Cardiac muscle cell (in vitro differentiated cells and primary cell): ENCODE data around the gene PRSS33. TPM values are rescaled to one million over a fixed set of nuclear protein-coding genes. Genes with fewer than 3 reads are reported as not detected.

Source experiments
- DNase-seq, 2 donors: peaks; one replicate each; pipeline versions ENCODE4 v3.0.0 to v3.0.0-alpha.2; 2010 to 2017; ENCODE audit warnings: low read depth in 1 of 2, low spot score in 1 of 2
- H3K27ac ChIP-seq: fragments of 200-600 bp; sonication (generic); 2 replicates; pipeline ENCODE4 v1.5.1; 2016
- H3K27me3 ChIP-seq: fragments of 200-600 bp; sonication (generic); 2 replicates; pipeline ENCODE4 v1.6.0; 2016; ENCODE audit warnings: control low read depth
- H3K36me3 ChIP-seq: fragments of 200-600 bp; sonication (generic); 2 replicates; pipeline ENCODE4 v1.5.1; 2016; ENCODE audit warnings: control low read depth
- H3K4me1 ChIP-seq: fragments of 200-600 bp; sonication (generic); 2 replicates; pipeline ENCODE4 v1.8.1; 2017; ENCODE audit warnings: low read depth, mild to moderate bottlenecking, mixed run types
- H3K4me3 ChIP-seq: fragments of 200-600 bp; sonication (generic); 2 replicates; pipeline ENCODE4 v1.5.1; 2016; ENCODE audit warnings: mild to moderate bottlenecking
- H3K9me3 ChIP-seq: fragments of 200-600 bp; sonication (generic); 2 replicates; pipeline ENCODE4 v1.5.1; 2017; ENCODE audit warnings: low read depth, mild to moderate bottlenecking, control low read depth
- CTCF ChIP-seq: IDR thresholded peaks from 2 replicates; pipeline ENCODE4 v1.5.1; 2012; ENCODE audit warnings: low read depth, mild to moderate bottlenecking, low read length
- polyA plus RNA-seq: library from polyadenylated mRNA; unstranded; fragments of >200 nt; fragmentation: Nextera tagmentation; extraction: Ambion mirVana; gene quantifications from 2 replicates; pipeline ENCODE4 v1.2.1, GENCODE V29; 2016
- total RNA-seq: library from RNA; depleted of rRNA; stranded (reverse); fragments of >200 nt; gene quantifications from 2 replicates; pipeline ENCODE4 v1.2.3, GENCODE V29; 2016

Gene PRSS33
- total and polyA plus RNA-seq, 2 experiments from 2014 or later: not detected

DNA sequence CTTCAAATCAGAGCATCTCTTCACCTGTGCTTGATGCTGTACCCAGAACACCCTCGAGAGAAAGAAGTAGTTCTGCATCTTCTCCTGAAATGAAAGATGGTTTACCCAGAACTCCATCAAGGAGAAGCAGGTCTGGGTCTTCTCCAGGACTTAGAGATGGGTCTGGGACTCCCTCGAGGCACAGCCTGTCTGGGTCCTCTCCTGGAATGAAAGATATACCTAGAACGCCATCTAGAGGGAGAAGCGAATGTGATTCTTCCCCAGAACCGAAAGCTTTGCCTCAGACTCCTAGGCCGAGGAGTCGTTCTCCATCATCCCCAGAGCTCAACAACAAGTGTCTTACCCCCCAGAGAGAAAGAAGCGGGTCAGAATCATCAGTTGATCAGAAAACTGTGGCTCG, 22.6 kb downstream of the PRSS33 start:
- TF ChIP-seq CTCF: no peak
- peaks cover 100% of the 10 kb centered on the region for H3K36me3 ChIP-seq
- no peak overlapping the region for H3K27ac ChIP-seq
- no peak for DNase-seq
- no peaks in the 10 kb centered on the region for H3K4me1 ChIP-seq
- H3K9me3 ChIP-seq: no peaks in the 10 kb centered on the region
- no peak overlapping the region for H3K4me3 ChIP-seq
- peaks cover 4% of the 10 kb centered on the region for H3K27me3 ChIP-seq

DNA sequence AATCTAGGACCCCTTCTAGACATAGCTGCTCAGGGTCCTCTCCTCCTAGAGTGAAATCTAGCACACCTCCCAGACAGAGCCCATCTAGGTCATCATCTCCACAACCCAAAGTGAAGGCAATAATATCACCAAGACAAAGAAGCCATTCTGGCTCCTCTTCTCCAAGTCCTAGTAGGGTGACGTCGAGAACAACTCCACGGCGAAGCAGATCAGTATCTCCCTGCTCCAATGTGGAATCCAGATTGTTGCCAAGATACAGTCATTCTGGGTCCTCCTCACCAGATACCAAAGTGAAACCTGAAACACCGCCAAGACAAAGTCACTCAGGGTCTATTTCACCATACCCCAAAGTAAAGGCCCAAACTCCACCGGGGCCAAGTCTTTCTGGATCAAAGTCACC, 24.2 kb downstream of the PRSS33 start:
- Histone ChIP-seq H3K4me1 (no peaks in the 10 kb centered on the region), H3K4me3 (no peak overlapping the region), H3K27ac (no peak overlapping the region), H3K27me3 (peaks cover 4% of the 10 kb centered on the region), H3K36me3 (peaks cover 100% of the 10 kb centered on the region), H3K9me3 (no peaks in the 10 kb centered on the region)
- TF ChIP-seq CTCF: no peak
- no peak for DNase-seq

DNA sequence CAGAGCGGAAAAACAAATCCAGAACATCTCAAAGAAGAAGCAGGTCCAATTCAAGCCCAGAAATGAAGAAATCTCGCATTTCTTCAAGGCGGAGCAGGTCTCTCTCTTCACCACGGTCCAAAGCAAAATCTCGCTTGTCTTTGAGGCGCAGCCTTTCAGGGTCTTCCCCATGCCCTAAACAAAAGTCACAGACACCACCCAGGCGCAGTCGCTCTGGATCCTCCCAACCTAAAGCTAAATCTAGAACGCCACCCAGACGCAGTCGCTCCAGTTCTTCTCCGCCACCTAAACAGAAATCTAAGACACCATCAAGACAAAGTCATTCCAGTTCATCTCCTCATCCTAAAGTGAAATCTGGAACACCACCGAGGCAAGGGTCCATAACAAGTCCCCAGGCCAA, 24.6 kb downstream of the PRSS33 start:
- H3K27ac ChIP-seq: no peak overlapping the region
- no peaks in the 10 kb centered on the region for H3K9me3 ChIP-seq
- H3K36me3 ChIP-seq: peaks cover 99% of the 10 kb centered on the region
- peaks cover 4% of the 10 kb centered on the region for H3K27me3 ChIP-seq
- no peaks in the 10 kb centered on the region for H3K4me1 ChIP-seq
- DNase-seq: no peak
- no peak for TF ChIP-seq CTCF
- no peak overlapping the region for H3K4me3 ChIP-seq

GRCh38 chr16:2761886-2762583, 25.3 kb downstream of the PRSS33 start:
- Histone ChIP-seq H3K27me3 (peaks cover 4% of the 10 kb centered on the region), H3K27ac (no peak overlapping the region), H3K9me3 (no peaks in the 10 kb centered on the region), H3K36me3 (peaks cover 99% of the 10 kb centered on the region), H3K4me3 (no peak overlapping the region), H3K4me1 (no peaks in the 10 kb centered on the region)
- DNase-seq: no peak
- TF ChIP-seq CTCF: no peak

DNA sequence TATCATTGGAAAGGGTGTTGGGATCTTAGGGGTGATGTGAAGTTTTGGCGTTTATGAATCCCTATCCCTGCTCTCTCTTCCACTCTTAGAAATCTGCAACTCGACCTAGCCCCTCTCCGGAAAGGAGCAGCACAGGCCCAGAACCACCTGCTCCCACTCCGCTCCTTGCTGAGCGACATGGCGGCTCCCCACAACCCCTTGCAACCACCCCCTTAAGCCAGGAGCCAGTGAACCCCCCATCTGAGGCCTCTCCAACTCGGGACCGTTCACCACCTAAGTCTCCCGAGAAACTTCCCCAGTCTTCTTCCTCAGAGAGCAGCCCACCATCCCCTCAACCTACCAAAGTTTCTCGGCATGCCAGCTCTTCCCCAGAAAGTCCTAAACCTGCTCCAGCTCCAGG, 25.9 kb downstream of the PRSS33 start:
- no peak for TF ChIP-seq CTCF
- Histone ChIP-seq H3K27ac (no peak overlapping the region), H3K27me3 (peaks cover 4% of the 10 kb centered on the region), H3K4me1 (no peaks in the 10 kb centered on the region), H3K4me3 (no peak overlapping the region), H3K36me3 (peaks cover 93% of the 10 kb centered on the region), H3K9me3 (no peaks in the 10 kb centered on the region)
- no peak for DNase-seq
